GM19025 (cell line): ENCODE measurements around the gene LRRC61.

ENCODE experiments used
- ATAC-seq: cut with Tn5 transposase; IDR thresholded peaks from one replicate; pipeline ENCODE4 v1.9.1; 2021; ENCODE audit warnings: mild to moderate bottlenecking, low read depth, moderate library complexity; ENCODE audit not compliant: unreplicated experiment

The LRRC61 gene

DNA sequence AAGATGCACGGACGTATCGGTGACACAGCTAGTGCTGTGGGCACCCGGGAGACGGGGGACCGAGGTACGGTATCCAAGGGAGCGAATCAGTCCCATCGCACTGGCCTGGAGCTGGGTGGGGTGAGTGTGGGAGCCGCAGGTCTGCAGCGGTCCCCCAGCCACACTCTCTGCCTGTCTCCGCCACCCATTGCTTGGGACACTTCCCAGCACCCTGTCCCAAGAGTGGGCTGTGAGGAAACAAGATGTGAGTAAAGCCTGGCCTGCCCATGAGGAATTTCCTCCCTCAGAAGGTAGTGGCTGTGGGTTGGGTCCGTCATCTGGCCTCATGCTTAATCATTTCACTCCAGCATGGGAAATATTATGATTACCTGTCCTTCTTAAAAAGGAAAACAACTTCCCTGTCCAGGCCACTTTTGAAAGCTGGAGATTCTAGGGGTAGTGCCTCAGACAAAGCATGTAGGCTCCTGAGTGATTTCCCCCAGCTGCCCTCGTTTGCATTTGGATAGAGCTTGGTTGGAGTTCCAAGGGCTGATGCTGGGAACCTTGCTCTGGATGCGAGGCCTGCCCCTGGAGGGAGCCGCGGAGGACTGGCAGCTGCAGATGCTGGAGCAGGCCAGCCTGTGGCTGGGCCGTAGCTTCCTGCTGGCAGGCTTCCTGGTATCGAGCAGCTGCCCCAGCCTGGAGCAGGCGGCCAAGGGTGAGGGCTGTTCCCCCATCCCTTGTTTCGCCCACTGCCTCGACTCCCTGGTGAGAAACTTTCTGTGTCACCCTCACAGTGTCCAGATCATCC, 6.4 kb downstream of the LRRC61 start:
- ATAC-seq, result no peak

GRCh38 chr7:150330211-150330885, 7.2 kb downstream of the LRRC61 start:
- ATAC-seq, result no peak

DNA sequence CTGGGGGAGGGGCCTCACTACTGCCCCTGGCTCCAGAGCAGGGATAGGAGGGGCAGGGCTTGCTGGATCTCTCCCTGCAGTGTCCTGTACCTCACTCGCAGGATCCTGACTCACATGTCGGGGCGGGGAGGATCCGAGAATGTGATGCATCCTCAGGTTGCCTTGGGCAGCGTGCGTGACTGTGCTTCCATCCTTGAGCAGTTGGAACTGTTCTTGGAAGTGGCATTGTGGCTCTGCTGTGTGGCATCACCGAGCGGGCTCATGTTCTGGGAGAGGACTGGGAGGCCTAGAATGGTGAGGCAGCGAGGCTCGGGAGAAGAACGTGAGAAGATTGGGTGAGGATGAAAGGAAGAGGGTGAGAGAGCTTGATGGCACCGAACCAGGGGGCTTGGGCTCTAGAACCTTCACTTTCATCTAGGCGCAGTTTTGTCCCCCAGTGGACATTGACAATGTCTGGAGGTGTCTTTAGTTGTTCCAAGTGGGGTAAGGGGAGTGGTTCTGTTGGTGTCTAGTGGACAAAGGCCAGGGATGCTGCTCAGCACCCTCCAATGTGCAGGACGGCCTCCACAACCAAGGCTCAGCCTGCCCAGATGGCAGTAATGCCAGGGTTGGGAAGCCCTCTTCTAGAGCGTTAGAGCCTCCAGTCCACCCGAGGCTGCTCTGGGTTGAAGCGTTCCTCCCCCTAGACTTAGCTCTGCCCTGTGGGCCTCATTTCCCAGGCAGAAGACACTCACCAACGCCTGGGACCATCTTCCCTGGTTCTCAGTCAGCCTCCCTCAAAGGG, 9.9 kb downstream of the LRRC61 start:
- ATAC-seq, result no peak

DNA sequence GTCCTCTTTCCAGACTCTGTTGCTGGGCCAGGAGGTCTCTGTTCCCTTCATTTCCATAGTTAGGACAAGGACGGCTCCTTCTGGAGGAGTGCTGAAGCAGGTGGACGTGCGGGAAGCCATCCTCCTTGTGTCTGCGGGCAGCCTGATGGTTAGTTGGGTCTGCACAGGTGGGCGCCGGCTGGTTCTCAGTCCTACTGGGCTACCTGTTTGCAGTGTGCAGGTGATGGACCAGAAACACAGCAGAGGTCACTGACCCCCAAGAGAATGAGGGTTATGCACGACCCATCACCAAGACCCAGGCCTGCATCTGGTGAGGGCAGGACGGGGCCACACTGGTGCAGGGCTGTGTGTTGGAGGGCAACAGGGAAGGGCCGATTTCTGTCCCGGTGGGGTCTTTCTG, 10.5 kb downstream of the LRRC61 start:
- no peak for ATAC-seq

GRCh38 chr7:150334108-150334507, 11.0 kb downstream of the LRRC61 start:
- no peak for ATAC-seq

- no peak for ATAC-seq
Measured at GRCh38 chr7:150335108-150335773, 12.1 kb downstream of the LRRC61 start.

DNA sequence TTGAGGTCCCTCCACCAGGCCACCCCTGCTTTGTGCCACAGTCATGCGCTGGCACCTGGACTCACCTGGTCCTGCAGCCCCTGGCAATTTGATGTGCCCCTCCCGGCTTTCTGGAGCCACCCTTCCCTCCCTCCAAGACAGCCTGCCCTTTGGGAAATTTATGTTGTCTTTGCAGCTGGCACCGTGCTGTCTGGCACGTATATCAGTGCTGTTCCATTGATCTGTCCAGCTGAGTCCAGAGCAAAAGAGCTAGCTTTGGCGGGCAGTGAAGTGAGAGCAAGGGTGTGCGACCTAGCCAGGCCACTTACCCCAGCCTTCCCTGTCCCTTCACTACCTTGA, 12.6 kb downstream of the LRRC61 start:
- no peak for ATAC-seq

GRCh38 chr7:150336746-150337145, 13.6 kb downstream of the LRRC61 start:
- ATAC-seq, result no peak

GRCh38 chr7:150337179-150337578, 14.0 kb downstream of the LRRC61 start:
- no peak for ATAC-seq

GRCh38 chr7:150337659-150338081, 14.5 kb downstream of the LRRC61 start:
- ATAC-seq, result no peak

GRCh38 chr7:150338166-150338829, 15.1 kb downstream of the LRRC61 start:
- no peak for ATAC-seq

GRCh38 chr7:150339409-150339809, 16.3 kb downstream of the LRRC61 start:
- no peak for ATAC-seq

- no peak for ATAC-seq
Measured at GRCh38 chr7:150340024-150340749, 17.0 kb downstream of the LRRC61 start.

DNA sequence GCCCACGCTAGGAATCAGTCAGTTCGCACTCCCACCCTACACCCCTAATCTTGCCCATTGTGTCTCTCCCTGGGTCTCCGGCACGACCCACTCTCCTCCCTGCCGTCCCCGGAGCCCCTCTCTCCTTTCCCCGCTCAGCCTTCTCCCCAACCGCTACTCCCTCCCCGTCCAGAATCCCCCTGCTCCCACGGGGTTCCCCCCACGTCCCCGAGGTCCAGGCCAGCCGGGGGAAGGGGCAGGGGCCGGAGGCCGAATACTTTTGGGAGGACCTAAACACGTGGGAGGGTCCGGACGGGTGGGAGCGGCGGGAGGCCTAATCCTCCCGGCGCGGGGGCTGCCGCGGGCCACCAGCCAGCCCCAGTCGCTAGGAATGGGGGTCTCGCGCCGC, 17.7 kb downstream of the LRRC61 start:
- no peak for ATAC-seq

DNA sequence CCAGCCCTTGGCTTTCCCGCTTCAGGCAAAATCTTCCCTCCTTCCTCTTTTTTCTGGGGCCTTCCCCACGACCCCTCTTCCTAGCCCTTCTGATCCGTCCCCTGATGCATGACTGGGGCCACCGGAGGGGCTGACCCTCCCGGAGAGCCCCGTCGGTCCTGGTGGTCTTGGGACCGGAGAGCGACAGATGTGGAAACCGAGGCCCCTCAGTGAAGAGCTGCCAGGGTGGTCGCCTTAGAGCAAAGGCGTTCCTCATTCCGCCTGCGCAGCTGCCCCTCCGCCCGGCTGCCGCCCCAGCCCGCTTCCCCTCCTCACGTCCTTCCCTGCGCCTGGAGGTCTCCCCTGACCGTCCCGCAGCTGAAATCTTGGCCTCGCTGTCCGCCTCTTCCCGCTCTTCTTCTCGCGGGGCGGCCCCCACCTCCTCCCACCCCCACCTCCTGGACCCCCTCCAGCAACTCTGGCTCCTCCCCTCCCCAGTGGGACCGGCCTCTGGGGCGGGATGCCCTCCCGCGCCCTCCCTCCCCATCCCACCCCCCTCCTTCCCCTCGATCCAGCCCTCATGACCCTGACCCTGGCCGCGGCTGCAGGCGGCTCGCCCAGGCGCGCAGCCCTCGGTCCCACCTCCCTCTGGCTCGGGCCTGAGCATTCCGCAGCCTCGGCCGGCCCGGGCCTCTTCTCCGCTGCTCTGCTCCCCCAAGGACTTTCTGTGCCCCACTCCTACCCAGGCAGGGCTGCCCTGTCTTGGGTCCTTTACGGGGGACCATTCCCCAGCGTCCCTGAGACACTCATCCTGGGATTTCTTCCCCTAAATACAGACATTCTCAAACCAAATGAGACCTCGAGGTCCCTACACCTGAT, 18.3 kb downstream of the LRRC61 start, which contains the start of gene RARRES2:
Gene RARRES2, minus strand, starts transcription at position 367 of the 858 bp plus-strand sequence. CDS start 1,020 bp downstream, outside the sequence.
- ATAC-seq, result no peak

- ATAC-seq, result no peak
Measured at GRCh38 chr7:150342121-150342408, 18.9 kb downstream of the LRRC61 start.

DNA sequence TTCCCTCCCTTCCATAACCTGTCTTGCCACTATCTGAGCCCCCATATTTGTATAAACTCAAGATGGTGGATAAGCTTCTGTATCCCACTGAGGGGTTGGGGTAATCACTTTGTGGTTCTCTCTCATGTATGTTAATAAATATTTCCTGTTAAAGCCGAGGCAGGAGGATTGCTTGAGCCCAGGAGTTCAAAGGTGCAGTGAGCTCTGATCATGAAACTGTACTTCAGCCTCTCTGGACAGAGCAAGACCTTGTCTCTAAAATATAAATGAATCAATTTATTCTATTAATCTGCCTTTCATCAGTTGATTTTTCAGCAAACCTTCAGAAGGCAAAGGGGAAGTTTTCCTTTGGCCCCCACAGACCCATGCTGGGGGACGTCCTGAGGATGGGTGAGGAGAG, 20.1 kb downstream of the LRRC61 start:
- no peak for ATAC-seq

DNA sequence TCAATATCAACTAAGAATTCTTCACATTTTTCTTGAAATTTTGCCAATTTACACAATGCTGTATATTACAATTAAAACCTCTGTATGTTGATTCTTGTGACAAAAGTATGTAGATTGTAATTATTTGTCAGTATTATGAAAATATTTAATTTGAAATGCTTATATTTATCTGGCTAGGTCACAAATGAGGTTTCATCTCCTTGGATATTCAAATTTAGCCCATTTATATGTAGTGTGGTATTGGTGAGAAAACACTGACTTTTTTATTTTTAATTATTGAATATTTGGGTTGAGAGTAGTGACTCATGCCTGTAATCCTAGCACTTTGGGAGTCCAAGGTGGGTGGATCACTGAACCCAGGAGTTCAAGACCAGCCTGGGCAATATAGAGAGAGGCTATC, 21.1 kb downstream of the LRRC61 start:
- ATAC-seq, result no peak

DNA sequence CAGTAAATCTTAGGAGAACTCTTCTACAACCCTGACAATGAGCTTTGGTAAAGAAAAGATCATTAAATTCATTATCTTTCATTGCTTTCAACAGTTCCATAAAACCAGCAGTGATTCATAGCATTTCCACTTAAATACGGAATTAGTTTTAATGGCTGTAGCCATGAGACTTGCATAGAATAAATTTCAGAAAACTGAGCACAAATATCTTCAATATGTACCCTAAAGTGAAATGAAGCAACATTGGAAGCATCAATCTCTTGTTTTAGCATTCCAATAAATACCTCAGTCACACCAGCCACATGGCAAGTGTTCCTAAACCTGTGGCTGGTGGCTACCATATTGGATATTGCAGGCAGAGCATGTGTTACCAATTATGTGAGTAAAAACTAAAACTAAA, 21.9 kb downstream of the LRRC61 start:
- no peak for ATAC-seq
